ENCODE measurements around the gene VTI1A. TPM values are rescaled to one million over a fixed set of nuclear protein-coding genes. Genes with fewer than 3 reads are reported as not detected.

Gene VTI1A
- total RNA-seq, 1 experiment from 2014 or later, result 22.0 TPM

DNA sequence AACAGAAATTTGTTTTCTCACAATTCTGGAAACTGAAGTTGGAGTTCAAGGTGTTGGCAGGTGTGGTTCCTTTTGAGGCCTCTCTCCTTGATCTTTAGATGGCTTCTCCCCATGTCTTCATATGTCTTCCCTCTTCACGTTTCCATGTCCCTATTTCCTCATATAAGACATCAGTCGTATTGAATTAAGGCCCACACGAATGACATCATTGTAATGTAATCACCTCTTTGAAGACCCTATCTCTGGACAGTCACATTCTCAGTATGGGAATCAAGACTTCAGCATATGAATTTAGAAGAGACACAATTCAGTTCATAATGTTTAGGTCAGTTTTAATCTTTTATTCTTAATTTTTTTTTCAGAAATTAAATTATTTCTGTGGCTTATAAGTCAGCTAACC, 19.8 kb downstream of the VTI1A start:
- Mint-ChIP-seq H3K27me3 (ENCODE audit: low read depth) (no peaks in the 10 kb centered on the region), H3K4me3 (no peak overlapping the region), H3K9me3 (peaks cover 6 to 8% of the 10 kb centered on the region in 2 experiments; a peak in 4 of 5 replicates), H3K36me3 (ENCODE audit: insufficient read depth in 1 of 3, low read depth in 3 of 3) (peaks cover 19 to 32% (median 25%) of the 10 kb centered on the region in 3 experiments), H3K4me1 (peaks cover 0 to under 1% of the 10 kb centered on the region in 2 experiments; a peak in 2 of 4 replicates), H3K27ac (no peak overlapping the region)
- TF ChIP-seq CTCF (conservative IDR thresholded peaks at IDR 0.05), result no peak
- no peak overlapping the region for H3K14ac ChIP-seq (ENCODE audit: insufficient read depth, low read length)
- H3K4me1 ChIP-seq (ENCODE audit: insufficient read depth, low read length), result no peaks in the 10 kb centered on the region
- no peaks in the 10 kb centered on the region for H3K27me3 ChIP-seq (ENCODE audit: insufficient read depth, low read length)
- H3K4ac ChIP-seq (ENCODE audit: low read depth, low read length), result no peak overlapping the region
- no peak overlapping the region for H3K23ac ChIP-seq (ENCODE audit: insufficient read length, low read depth, low read length)
- no peak overlapping the region for H3K9ac ChIP-seq (ENCODE audit: extremely low read depth, insufficient read length, low read length)
- H2BK12ac ChIP-seq (ENCODE audit: insufficient read length, low read depth, low read length), result no peak overlapping the region
- H4K91ac ChIP-seq (ENCODE audit: insufficient read length, low read depth, low read length), result no peak overlapping the region
- no peak overlapping the region for H2AFZ ChIP-seq (ENCODE audit: low read length)
- no peak overlapping the region for H4K5ac ChIP-seq (ENCODE audit: insufficient read length, low read depth, low read length)
- no peak overlapping the region for H3K27ac ChIP-seq (ENCODE audit: insufficient read length, low read depth, low read length)
- H2BK20ac ChIP-seq (ENCODE audit: low read depth, low read length, poor library complexity, severe bottlenecking), result no peak overlapping the region
- H3K4me2 ChIP-seq (ENCODE audit: insufficient read depth, insufficient read length, low read length), result no peak overlapping the region
- no peaks in the 10 kb centered on the region for H3K79me2 ChIP-seq (ENCODE audit: insufficient read depth, low read length)
- H3K79me1 ChIP-seq (ENCODE audit: insufficient read depth, low read depth, low read length, poor library complexity, severe bottlenecking), result no peaks in the 10 kb centered on the region
- H3K18ac ChIP-seq (ENCODE audit: insufficient read length, low read depth, low read length), result no peak overlapping the region
- no peaks in the 10 kb centered on the region for H4K20me1 ChIP-seq (ENCODE audit: control insufficient read depth, insufficient read depth, insufficient read length)
- H3K9me3 ChIP-seq (ENCODE audit: control insufficient read depth, low read depth, low read length), result no peaks in the 10 kb centered on the region
- no peak overlapping the region for H2BK120ac ChIP-seq (ENCODE audit: low read depth, low read length, poor library complexity, severe bottlenecking)
- no peak overlapping the region for H4K8ac ChIP-seq (replicated peaks; ENCODE audit: insufficient read length, low read depth, low read length)
- no peak overlapping the region for H2BK5ac ChIP-seq (ENCODE audit: insufficient read length, low read length)
- no peak overlapping the region for H3K56ac ChIP-seq (ENCODE audit: insufficient read length, low read depth, low read length)
- H2AK5ac ChIP-seq (ENCODE audit: insufficient read length, low read length), result no peak overlapping the region
- H3K23me2 ChIP-seq (ENCODE audit: insufficient read length, low read depth, low read length, poor library complexity, severe bottlenecking), result no peaks in the 10 kb centered on the region
- H3T11ph ChIP-seq (ENCODE audit: low read length), result no peak overlapping the region
- DNase-seq, result no peak
- WGBS (ENCODE audit: extremely low coverage, insufficient read length, low lambda C conversion rate), result no CpG with 5 or more reads among the region's 3 CpGs
- H2BK15ac ChIP-seq (ENCODE audit: low read depth, low read length), result no peak overlapping the region

Measured in H9 (cell line).